GM03348 (cell line): ENCODE results near the gene DDX25.
A peak's percentile ranks its signal among the peaks of the same experiment; 100 is the strongest.

Source experiments
- DNase-seq: peaks from one replicate; pipeline ENCODE4 v3.0.0; 2012; ENCODE audit warnings: low spot score

DDX25 gene

DNA sequence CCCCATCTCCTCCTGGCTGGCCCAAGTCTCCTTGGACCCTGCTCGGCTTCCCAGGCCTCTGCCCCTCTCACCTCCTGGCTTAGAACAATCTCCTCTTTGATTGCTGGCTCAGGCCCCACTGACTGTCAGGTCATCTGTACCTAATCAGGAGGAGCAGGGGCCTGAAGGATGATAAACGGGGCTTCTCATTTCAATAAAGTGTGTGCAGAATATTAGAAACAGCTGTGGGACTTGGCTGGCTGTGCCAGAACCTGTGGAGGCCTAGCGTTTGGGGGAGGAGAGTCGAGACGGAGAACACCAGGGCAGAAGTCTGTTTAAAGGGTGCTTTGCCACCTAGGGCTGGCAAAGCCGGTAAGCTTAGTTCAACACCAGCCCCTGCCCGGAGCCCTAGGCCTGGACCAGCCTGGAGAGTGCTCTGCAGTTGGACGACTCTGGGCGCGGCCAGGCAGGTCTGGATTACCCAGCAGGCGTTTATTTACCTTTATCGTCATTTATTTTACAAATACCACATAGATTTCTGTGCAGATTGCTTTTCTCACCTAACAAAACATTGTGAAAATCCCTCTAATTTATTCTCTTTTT is 31.4 kb downstream of the DDX25 start:
- no peak for DNase-seq

DNA sequence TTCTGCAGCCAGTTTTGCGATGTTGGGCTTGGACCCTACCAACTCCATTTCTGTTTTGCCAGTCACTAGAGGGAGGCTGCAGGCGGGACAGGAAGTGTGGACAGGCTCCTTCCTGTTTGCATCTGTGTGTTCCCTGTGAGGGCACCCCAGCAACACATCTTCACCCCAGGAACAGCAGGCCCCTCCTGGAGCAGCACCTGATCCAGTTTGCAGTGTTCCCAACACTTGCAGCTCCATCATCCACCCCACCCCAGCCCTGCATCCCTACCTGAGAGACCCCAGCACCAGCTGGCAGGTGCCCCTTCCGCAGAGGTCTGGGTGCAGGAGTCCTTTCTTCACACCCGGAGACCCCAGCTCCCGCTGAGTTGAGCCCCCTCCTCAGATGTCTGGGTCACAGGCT is 34.1 kb downstream of the DDX25 start:
- DNase-seq = no peak

DNA sequence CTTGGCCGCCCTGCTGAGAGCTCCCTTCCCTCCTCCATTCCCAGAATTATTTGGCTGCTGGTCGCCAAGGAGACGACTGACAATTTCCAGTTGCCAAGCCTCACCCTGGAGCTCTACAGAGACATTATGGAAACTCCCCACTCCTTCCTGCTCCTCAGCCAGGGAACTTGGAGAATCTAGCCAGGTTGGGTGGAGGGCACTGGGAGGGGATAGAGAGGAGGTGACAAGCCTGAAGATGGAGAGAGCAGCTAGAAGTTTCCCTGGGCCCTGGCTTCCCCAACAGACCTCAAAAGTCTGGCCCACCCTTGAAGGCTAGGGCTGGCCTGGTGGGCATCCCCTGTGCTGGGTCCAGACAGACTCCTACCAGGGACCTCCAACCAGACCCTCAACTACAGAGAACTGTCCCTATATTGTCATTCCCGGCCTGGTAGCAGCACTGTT is 34.8 kb downstream of the DDX25 start:
- no peak for DNase-seq

DNA sequence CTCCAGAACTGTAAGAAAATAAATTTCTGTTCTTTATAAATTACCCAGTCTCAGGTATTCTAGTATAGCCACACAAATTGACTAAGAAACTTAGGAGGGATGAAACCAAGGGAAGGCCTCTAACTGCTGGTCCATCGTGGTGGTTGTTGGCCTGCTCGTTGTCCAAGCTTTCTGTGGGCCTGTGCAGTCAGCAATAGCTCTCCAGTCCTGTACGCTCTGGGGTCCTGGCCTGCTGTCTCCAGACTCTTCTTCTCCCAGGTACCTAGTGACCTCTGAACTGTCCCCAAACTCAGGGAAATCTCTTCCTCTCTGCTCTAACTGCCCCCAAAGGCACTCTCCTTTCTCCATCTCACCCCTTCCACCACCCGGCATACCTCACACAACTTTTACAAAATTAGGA is 35.8 kb downstream of the DDX25 start:
- DNase-seq = no peak

DNA sequence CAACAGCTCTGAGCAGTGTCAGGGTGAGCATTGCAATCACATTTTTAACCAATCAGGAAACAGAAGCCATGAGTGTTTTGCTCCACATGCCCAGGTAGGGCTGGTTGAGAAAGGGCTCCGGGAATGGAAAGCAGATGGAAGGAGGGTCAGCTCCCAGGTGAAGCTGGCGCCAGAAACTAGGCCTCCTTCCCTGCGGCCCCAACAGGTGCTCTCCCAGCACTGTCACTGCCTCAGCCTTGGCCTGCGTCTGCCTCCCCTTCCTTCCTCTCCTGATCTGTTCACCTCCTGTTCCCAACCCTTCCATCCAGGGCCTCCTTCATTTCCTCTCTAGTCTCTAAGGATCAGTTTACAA is 36.9 kb downstream of the DDX25 start:
- DNase-seq = no peak

- DNase-seq = peak; percentile 68
These were observed 37.6 kb downstream of the DDX25 start for GRCh38 chr11:125941619-125942611.

- no peak for DNase-seq
These were observed 38.6 kb downstream of the DDX25 start for GRCh38 chr11:125942771-125943428.

GRCh38 chr11:125943661-125944349 is 39.5 kb downstream of the DDX25 start:
- DNase-seq = no peak

GRCh38 chr11:125944350-125945010 is 40.2 kb downstream of the DDX25 start:
- no peak for DNase-seq

DNA sequence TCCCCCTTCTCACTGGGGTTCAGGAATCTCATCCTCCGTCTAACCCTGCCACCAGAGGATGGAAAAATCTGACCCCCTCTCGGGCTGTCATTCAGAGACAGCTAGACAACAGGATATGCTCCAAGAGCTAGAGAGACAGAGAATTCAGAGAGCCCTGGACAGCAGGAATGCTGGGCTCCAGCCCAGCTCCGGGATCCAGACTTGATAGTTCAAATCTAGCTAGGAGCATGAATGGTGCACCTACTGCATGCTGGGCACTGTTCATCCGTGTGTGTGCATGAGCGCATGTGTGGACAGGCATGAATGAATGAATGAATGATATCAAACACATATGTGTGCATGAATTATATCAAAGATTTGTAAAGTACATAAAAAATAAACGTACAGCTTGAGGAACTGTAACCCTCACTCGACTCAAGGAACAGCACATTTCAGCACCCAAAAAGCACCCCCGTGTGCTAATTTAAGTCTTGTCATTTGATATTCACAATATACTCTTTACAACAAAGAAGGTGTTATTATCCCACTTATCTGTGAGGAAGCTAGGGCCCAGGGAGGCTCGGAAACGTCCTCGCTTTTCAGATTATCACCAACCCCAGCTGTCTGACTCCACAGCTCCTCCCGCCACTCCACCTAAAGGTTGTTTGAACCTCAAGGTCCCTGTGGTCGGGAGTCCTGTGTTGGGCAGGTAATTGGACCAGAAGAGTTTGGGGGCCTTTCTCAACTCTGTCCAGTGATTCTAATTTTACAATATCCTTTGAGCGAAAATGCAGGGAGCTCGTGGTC is 40.9 kb downstream of the DDX25 start:
- DNase-seq = no peak

GRCh38 chr11:125945797-125946520 is 41.7 kb downstream of the DDX25 start, which contains the start of gene VSIG10L2:
TSS of gene VSIG10L2 (plus strand) at chr11:125946044. CDS start at chr11:125946056, 12 bp downstream.
- no peak for DNase-seq

GRCh38 chr11:125946712-125947418 is 42.6 kb downstream of the DDX25 start:
- DNase-seq = no peak

DNA sequence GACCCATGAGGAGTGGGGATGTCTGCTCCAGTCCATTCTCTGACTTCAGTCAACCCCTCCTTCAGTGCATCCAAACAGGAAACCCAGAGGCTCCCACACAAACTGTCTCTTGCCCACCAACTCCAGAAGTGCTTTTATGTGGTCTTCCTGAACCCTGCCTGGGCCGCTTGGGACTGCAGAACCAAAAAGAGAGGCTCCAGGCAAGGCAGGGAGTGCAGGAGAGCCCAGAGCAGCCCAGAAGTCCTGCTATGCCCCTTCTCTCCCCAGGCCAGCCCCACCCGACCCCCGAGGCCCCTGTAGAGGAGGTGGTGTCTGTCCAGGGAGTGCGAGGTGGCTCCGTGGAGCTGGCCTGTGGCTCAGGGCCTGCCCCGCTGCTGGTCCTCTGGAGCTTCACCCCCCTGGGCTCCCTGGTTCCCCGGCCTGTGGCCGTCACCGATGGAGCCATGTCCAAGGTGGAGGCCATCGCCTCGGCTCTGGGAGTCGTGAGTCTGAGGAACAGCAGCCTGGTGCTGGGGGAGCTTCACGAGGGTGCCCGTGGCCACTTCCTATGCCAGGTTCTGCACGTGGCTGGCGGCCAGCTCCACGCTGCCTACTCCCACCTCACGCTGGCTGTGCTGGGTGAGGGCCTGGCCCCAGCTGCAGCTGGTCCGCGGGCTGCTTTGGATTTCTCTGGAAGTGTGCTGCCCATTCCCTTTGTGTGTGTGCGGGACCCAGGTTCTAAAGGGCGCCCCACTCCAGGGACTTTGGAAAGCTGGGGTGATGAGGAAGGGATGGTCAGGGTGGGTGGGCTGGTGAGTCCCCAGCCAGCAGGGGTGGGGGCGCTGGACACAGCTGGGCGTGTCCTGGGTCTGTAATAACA is 43.3 kb downstream of the DDX25 start:
- no peak for DNase-seq

DNA sequence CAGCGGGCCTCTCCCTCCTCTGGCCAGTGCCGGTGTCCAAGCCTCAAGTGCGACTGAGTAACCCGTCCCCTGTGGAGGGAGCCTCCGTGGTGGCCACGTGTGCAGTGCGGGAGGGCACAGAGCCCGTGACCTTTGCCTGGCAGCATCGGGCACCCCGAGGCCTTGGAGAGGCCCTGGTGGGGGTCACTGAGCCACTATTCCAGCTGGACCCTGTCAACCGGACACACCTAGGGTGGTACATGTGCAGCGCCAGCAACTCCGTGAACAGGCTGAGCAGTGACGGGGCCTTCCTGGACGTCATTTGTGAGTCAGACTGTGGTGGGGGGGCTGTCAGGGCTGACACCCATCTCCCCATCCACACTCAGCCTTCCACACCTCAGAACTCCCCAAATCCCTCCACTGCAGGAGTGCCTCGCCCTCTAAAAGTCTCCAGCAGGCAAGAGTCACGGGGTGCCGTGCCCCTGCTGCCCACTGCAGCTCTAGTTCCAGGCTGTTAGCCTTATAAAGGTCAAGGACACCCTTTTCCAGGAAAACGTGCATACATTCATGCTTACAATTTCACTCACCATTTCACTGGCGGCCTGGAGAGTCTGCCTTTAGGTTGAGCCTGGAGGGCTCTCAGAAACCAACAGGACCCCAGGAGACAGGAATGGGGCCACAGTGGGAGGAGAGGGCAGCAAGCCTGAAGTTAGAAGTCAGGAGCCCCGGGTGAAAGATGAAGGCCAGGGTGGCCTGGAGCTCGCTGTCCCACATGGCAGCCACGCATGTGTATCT is 44.2 kb downstream of the DDX25 start:
- no peak for DNase-seq

- DNase-seq = no peak
These were observed 45.2 kb downstream of the DDX25 start for GRCh38 chr11:125949271-125950177.

- DNase-seq = no peak
These were observed 45.8 kb downstream of the DDX25 start for GRCh38 chr11:125950178-125950490.
